Measurements from ENCODE around the gene CTXND1. TPM values are rescaled to one million over a fixed set of nuclear protein-coding genes. Genes with fewer than 3 reads are reported as not detected.

The CTXND1 gene
- total and polyA plus RNA-seq, 2 of the 4 experiments (the other 2 are of a cell fraction), result not detected

- no peak overlapping the region for H3K18ac ChIP-seq (ENCODE audit: low read depth, low read length)
- no peaks in the 10 kb centered on the region for H3K9me3 ChIP-seq (ENCODE audit: control insufficient read depth, insufficient read depth, low read length)
- H4K8ac ChIP-seq (ENCODE audit: low read depth in 2 of 2, low read length in 2 of 2), result no peak overlapping the region
- no CpG with 5 or more reads among the region's 2 CpGs for WGBS, 2 experiments (ENCODE audit: extremely low coverage in 2 of 2, insufficient read length in 1 of 2)
- H2BK120ac ChIP-seq (ENCODE audit: low read depth, low read length), result no peak overlapping the region
- no peak overlapping the region for H3K4me2 ChIP-seq (ENCODE audit: low read depth, low read length)
- no peak for ATAC-seq (ENCODE audit: low read depth)
- no peaks in the 10 kb centered on the region for H3K4me1 ChIP-seq (ENCODE audit: control insufficient read depth, insufficient read depth, low read length)
- H3K79me1 ChIP-seq (ENCODE audit: low read depth in 1 of 2, low read length in 2 of 2), result no peaks in the 10 kb centered on the region
- H3K23ac ChIP-seq (ENCODE audit: low read depth, low read length), result no peak overlapping the region
- no peak for DNase-seq
- H3K56ac ChIP-seq (ENCODE audit: extremely low read depth, insufficient read depth, low read length), result no peak overlapping the region
- no peak overlapping the region for H3K14ac ChIP-seq (replicated peaks; ENCODE audit: low read depth, low read length)
- no peak overlapping the region for H3K27ac ChIP-seq (ENCODE audit: insufficient read depth, low read length)
- H2BK20ac ChIP-seq (ENCODE audit: low read depth, low read length), result no peak overlapping the region
- ChIA-PET CTCF (interaction anchor here (0.6 kb wide), 2 partner anchors 153 to 182 kb away, joined by 3 to 4 read pairs; no protein-coding TSS in a partner anchor), POLR2A (ENCODE audit: unreplicated experiment) (no interaction called here)
- H4K5ac ChIP-seq (ENCODE audit: low read depth, low read length), result no peak overlapping the region
- H2AK9ac ChIP-seq (replicated peaks; ENCODE audit: low read depth, low read length, poor library complexity), result no peak overlapping the region
- no peaks in the 10 kb centered on the region for H4K20me1 ChIP-seq (ENCODE audit: insufficient read depth, low read length)
- no peak overlapping the region for H3K4ac ChIP-seq (ENCODE audit: low read depth, low read length)
- TF ChIP-seq CTCF (conservative IDR thresholded peaks at IDR 0.05; ENCODE audit: low read depth, low read length), result no peak
- no peak for TF ChIP-seq POLR2A (IDR thresholded peaks at IDR 0.05; ENCODE audit: low read depth, low read length)
- no peak for TF ChIP-seq MAFK (IDR thresholded peaks at IDR 0.05; ENCODE audit: low read depth, low read length)
- TF ChIP-seq ELK1 (IDR thresholded peaks at IDR 0.05; ENCODE audit: borderline replicate concordance, low read depth, low read length), result no peak
- TF ChIP-seq USF2 (IDR thresholded peaks at IDR 0.05; ENCODE audit: low read depth, low read length), result no peak
- TF ChIP-seq BHLHE40 (IDR thresholded peaks at IDR 0.05; ENCODE audit: low read depth, low read length), result no peak
- no peak overlapping the region for H4K91ac ChIP-seq (ENCODE audit: insufficient read depth, low read depth, low read length)
- H3K36me3 ChIP-seq (ENCODE audit: control insufficient read depth, insufficient read depth, low read length), result peaks cover 11% of the 10 kb centered on the region
- dilution Hi-C loops (cut with HindIII; ENCODE audit: low sequenced_read_pairs, unreplicated experiment), result no loop called here
- intact Hi-C loops (cut with micrococcal nuclease), result no loop called here
- H2AK5ac ChIP-seq (ENCODE audit: low read depth, low read length), result no peak overlapping the region
- no peak overlapping the region for H3K9ac ChIP-seq (ENCODE audit: low read depth, low read length)
- H3K27me3 ChIP-seq (ENCODE audit: control insufficient read depth, insufficient read depth, low read length), result peaks cover 2% of the 10 kb centered on the region; the same call in 1 of the 2 replicates
- no peak overlapping the region for H2AFZ ChIP-seq (replicated peaks; ENCODE audit: low read length, poor library complexity)
- in situ Hi-C loops (cut with MboI; ENCODE audit: low sequenced_read_pairs), result no loop called here
- H2BK5ac ChIP-seq (ENCODE audit: low read depth, low read length, poor library complexity, severe bottlenecking), result no peak overlapping the region
- peaks cover 4% of the 10 kb centered on the region for H3K9me1 ChIP-seq (ENCODE audit: insufficient read depth, low read length)
- no peak overlapping the region for H2BK15ac ChIP-seq (ENCODE audit: low read depth, low read length)
- no TSS peak for BruUV-seq (replicated peaks)
- no peak overlapping the region for H3K4me3 ChIP-seq (ENCODE audit: insufficient read depth, low read depth, low read length)
These were observed 60.8 kb downstream of the CTXND1 start for GRCh38 chr15:80191198-80191597.

All from IMR-90 (cell line).